GM18873 (cell line): ENCODE measurements around the gene CADPS.

Experiments
- ATAC-seq: cut with Tn5 transposase; IDR thresholded peaks from one replicate; pipeline ENCODE4 v1.9.1; 2021; ENCODE audit warnings: mild to moderate bottlenecking, moderate library complexity, moderate number of reproducible peaks; ENCODE audit not compliant: unreplicated experiment, low FRiP score

The CADPS gene

DNA sequence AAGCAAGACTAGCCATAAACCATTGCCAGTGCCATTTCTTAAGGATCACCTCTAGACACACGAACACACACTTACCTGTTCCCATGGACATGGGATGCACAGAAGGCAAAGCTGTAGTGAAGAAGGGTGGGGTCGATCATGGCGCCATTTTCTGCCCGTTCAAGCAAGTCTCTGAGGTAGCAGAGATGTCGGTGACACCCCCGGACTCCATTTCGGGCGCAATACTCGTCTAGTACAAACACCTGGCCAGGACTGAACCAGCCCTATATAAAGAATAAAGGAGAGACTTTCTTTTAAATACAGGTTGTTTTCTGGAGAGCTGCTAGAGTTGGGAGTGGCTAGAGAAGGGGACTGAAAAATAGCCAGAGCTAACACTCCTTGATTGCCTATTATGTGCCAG is 342.4 kb downstream of the CADPS start:
- no peak for ATAC-seq

DNA sequence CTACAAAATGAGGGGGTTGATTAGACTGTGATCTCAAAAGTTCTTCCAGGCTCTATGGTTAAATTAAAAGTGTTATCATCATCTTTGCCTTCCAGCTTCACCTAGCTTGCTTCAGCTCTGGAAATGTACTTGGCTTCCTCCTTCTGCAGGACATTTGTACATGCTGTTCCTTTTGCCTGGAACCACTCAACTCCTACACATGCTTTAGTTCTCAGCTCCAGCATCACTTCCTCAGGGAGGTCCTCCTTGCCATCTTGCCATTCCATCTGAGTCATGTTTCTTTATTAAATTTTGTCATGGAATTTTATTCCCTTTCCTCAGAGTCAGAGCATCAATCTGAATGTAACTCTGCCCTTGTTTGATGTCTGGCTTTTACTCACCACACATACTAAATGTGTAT is 343.2 kb downstream of the CADPS start:
- no peak for ATAC-seq

DNA sequence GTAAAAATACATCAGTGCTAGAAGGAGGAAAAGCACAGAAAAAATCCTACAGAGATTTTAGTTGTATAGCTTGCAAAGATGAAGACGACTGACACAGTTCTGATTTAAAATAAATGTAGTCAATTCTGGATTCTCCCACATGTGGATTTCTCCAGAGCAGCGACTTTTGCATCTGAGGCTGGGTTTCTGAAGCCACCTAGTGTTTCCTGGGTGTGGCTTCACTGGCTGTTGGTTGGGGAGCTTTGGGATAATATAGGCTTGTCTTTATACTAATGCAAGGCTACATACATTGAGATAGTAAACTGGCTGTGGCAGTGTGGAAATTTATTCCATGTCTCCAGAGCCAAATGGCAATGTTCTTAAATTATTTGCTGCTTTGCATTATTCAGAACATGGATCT is 343.7 kb downstream of the CADPS start:
- ATAC-seq: no peak

DNA sequence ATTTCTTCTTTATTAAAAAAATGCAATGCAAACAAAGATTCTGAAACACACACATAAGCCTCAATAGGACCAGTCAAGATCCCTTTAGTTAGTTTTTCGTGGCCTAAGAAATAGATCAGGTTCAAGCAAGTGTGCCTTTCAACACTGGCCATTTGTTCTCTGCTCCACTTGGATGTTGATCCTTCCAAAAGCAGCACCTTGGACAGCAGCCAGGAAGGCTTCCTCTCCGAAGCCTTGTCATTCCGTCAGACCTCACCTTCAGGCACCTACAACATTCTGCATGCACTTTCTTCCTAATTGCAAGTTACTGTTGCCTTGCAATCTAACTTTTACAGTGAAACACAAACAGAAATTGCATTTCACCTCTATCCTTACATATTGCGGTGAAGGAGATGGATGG is 346.0 kb downstream of the CADPS start:
- ATAC-seq: no peak

- no peak for ATAC-seq
These were observed 347.7 kb downstream of the CADPS start for GRCh38 chr3:62527474-62527873.

DNA sequence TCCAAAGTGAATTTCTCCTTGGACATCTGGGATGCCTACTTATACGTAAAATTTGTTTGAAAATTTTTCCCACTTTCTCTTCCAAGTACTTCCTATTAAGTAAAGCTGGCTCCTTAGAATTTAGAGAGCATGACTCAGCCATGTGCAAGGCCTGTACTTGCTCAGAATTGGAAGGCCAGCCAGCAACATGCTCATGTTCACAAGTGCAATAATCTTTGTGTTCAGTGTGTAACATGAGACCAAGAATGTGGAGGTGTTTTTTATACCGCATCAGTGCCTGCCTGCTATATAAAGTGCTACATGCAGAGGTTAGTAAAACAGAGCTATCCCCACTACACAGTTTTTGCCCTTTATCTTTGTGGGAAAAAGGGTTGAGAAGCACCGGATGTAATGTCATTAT is 349.9 kb downstream of the CADPS start:
- ATAC-seq: no peak

DNA sequence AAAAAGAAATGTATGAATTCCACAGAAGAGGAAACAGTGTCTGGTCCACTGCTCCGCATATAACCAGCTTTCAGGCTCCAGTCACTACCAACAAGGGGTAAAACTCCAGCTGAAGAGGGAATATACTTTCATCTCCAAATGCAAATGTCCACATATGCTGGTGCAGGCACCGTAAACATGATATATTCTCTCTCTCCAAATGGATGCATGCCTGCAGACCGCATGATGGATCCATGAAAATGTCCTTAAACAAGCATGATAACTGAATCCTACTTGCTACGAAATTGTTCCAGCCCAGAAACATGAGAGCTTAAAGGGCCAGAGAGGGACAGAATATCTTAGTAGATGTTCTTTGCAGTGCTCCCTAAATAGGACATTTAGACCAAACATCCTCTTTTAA is 351.5 kb downstream of the CADPS start:
- no peak for ATAC-seq

DNA sequence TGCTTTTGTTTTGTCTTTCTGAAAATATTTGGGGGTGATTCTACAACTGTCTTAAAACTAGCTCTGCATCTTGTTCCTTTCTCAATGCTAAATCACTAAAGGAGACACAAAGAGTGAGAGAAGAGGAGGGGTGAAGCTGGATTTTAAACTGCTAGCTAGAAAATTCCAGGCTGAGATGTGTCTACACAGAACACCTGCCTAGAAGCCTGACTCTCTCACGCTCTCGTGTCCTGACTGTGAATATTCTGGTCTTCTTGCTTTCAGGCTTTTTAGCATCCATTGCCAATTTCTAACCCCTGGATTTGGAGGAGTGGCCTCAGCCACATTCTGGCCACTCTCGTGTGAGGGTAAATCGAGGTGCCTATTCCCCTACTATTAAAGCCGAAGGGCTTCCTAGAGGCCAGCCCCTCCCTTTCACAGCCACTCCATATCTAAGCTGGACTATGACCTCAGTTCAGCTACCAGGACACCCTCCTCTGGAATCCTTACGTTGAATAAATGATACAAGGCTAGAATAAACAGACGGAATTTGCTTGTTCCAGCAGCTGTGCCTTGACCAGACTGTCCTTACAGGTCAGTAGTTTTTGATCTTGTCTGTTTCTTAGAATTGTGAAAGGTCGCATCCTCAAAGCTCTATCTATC is 353.6 kb downstream of the CADPS start:
- no peak for ATAC-seq

- ATAC-seq: no peak
These were observed 371.7 kb downstream of the CADPS start for GRCh38 chr3:62503516-62503915.

DNA sequence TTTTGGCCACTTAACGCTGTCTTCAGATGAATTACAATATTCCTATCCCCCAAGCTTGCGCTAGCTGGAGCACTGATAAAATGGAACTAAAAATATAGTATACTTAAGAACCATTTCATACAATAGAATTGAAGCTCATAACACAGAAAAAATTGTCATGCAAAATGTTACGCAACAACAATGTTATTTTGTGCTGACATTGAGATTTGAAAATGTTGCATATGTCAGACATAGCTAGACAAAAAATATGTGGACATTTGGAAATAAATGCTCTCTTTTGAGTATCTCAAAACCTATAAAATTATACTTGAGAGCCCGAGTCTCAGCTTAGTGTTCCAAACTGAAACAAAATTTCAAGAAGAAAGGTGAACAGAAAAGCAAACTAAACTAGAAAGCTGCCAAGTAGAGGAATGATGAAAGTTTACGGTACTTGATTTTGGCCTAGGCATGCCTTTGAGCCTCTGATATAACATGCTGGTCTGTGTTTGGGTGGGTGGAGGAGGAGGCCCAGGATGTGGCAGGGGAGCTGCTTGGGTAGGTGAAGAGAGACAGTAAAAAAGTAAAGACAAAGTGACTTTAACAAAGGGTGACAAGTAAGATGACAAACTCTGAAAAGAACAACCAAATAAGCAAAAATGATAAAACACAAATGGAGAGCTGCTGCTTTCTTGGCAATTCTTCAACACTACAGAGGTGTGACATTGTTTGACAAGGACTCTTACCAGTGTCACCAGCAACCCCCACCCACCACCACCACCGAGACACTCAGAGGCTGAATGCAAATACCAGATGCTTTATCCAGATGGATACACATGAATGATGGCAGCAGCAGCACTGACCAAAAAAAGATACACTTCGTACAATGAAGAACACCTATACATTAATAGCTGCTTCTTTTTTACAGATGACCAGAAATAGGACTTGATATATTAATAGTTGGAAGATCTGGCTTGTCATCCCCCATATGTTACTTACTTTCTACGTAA is 372.6 kb downstream of the CADPS start:
- ATAC-seq: no peak

DNA sequence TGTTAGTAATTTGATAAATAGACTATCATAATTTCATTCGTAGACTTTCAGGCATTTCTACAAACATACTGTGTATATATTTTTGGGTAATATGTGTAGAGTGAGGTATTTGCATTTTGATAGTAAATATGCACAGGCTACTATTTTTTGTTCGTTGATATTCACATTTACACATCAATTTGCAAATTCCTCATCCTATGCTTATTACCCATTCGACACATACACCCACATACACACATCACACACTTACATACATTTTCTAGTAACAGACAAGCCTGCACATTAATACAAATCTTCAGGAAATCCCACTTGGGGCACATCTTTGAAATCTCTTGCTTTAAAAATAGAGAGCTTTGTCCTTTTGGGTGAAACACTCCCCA is 373.9 kb downstream of the CADPS start:
- ATAC-seq: no peak

DNA sequence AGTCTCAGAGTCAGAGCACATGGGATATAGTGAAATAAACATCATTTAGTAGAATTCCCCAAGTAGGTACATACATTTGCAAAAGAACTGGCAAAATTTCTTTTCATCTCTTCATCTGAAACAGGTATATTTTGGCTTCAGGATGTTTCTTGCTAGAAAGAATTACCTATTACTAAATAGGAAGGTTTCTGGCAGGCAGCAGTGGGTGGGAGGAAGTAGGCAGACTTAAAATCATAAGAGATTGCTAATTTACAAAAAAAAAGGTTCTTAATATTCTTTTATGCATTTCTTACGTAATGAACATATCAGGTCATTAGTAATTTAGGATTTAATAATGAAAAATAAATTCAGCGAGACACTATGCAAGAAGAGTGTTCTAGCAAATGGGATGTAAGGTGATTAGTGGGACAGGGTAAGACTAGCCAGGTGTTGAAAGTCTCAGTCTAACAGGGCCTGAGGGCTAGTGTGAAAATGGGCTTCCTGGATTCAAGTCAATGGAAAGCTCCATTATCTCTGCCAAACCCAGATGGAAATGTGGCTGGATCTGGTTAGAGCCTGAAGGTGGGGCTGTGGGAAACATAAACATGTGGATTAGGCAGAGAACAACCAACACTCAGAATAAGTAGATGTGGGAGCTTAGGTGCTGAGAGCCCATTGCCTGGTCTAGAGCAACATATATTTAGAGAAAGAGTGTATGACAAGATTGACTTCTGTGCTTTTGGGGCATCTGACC is 374.5 kb downstream of the CADPS start:
- ATAC-seq: no peak

GRCh38 chr3:62497156-62497555 is 378.1 kb downstream of the CADPS start:
- ATAC-seq: no peak

DNA sequence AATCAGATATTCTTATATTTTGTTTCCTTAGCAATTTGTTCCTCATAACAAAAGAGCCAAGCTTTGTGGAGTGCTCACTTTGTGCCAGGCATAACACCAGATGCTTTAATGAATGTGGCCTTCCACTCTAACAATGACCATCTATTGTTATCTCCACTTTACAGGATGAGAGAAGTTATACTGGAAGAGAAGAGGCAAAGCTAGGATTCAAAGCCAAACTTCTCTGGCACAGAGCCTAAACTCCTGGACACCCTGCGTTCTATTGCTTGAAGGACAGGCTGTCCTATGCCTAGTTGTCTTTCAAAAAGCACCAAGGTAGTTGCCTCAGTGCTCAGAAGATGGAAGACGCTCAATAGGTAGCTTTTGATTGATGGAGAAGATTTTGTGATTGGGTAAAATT is 378.7 kb downstream of the CADPS start:
- ATAC-seq: no peak

- ATAC-seq: no peak
These were observed 382.0 kb downstream of the CADPS start for GRCh38 chr3:62493109-62493801.

DNA sequence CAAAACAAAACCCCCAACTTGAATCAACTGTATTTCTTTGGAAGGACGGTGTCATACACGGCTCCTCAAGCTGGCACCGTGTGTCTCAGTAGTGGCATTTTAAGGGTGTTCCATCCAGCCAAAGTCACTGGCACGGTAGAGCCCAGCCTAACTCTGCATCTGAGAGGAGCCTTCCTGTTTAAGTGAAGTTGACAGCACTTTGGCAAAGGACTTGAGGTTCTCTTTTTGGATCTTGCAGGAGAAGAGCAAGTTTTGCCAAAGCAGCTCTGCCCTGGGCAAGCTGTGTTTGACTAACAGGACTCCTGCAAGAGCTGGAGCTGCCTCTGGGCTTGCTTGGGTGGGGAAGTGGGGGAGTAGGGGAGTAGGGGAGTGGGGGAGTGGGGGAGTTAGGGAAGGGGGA is 392.3 kb downstream of the CADPS start:
- ATAC-seq: no peak

GRCh38 chr3:62481962-62482361 is 393.3 kb downstream of the CADPS start:
- no peak for ATAC-seq

DNA sequence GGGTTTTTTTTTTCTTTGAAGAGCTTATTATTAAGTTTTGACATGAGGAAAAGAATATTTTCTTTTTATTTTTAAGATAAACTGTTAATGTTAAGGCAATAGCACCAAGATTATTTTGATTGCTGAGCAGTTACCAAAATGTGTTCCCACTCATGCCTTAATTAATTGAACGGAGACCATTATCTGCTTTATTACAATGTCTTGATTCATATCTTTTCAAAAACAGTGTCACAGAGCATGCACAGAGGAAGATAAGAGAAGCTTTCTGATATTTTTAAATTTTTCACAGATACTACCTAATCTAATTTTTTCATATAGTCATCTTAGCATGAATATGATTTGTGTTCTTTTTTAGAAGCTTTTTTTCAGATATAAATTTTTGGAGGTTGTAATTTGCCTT is 395.2 kb downstream of the CADPS start:
- ATAC-seq: no peak

DNA sequence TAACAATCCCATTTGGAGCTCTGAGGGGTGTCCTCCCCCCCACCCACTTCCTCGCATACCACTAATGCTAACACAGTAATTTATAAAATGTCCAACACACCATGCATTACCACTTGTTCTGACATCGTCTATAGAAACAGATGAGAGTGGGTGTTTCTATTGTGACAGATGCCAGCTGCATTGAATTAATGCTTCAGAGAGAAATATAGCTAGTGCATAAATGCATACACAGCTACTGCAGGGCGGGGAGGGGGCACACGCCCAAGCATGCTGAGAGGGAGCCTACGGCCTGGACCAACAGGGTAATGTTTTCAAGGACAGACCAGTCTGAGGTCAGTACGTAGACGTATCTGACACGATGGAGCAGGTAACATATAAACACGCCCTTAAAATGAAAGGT is 395.9 kb downstream of the CADPS start:
- ATAC-seq: no peak

GRCh38 chr3:62475306-62475705 is 399.9 kb downstream of the CADPS start:
- ATAC-seq: no peak
